Thyroid gland (tissue), 4 donors: ENCODE measurements around the gene WWTR1.

Experiments
- POLR2A ChIP-seq, 2 donors: fragments of 450-650 bp; IDR thresholded peaks; one replicate each; pipeline ENCODE4 v1.6.1; 2017; ENCODE audit warnings: antibody characterized with exemption in 2 of 2, mild to moderate bottlenecking in 2 of 2, moderate library complexity in 1 of 2
- TF ChIP-seq, protein P1 (sequence below), 6 experiments: fragments of 200-600 bp in 3 of 6; fragments of 450-650 bp in 3 of 6; sonication (generic) in 3 of 6; IDR thresholded peaks; one replicate each; pipeline ENCODE4 v1.5.1; 2016 to 2019; ENCODE audit warnings: antibody characterized with exemption in 6 of 6, mild to moderate bottlenecking in 2 of 6, inconsistent platforms in 1 of 6, moderate library complexity in 1 of 6

- TF ChIP-seq, protein P1, sequence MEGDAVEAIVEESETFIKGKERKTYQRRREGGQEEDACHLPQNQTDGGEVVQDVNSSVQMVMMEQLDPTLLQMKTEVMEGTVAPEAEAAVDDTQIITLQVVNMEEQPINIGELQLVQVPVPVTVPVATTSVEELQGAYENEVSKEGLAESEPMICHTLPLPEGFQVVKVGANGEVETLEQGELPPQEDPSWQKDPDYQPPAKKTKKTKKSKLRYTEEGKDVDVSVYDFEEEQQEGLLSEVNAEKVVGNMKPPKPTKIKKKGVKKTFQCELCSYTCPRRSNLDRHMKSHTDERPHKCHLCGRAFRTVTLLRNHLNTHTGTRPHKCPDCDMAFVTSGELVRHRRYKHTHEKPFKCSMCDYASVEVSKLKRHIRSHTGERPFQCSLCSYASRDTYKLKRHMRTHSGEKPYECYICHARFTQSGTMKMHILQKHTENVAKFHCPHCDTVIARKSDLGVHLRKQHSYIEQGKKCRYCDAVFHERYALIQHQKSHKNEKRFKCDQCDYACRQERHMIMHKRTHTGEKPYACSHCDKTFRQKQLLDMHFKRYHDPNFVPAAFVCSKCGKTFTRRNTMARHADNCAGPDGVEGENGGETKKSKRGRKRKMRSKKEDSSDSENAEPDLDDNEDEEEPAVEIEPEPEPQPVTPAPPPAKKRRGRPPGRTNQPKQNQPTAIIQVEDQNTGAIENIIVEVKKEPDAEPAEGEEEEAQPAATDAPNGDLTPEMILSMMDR (IDR thresholded peaks at IDR 0.05) = no peak
- no peak for TF ChIP-seq POLR2A (IDR thresholded peaks at IDR 0.05)
These were observed 48.2 kb downstream of the WWTR1 start for GRCh38 chr3:149609595-149609994.
